DMS53 (cell line): ENCODE data around the gene CCNT2.
"Not testable (repeated sequence)": the region's sequence is repeated elsewhere in the genome, so short reads cannot be mapped to it uniquely, and the experiment has no call there.

Experiments
- DNase-seq: peaks from one replicate; lab custom pipeline; 2025; lab: John Stamatoyannopoulos, UW

CCNT2 gene

GRCh38 chr2:134919341-134920210 lies 954 bp downstream of the CCNT2 start:
- DNase-seq: peak; percentile 43

GRCh38 chr2:134924912-134925311 lies 6.3 kb downstream of the CCNT2 start:
- DNase-seq: no peak

GRCh38 chr2:134926231-134926931 lies 7.8 kb downstream of the CCNT2 start:
- no peak for DNase-seq

GRCh38 chr2:134927195-134927594 lies 8.6 kb downstream of the CCNT2 start:
- no peak for DNase-seq

- DNase-seq: peak; percentile 4
Observed at GRCh38 chr2:134932864-134933526, 14.4 kb downstream of the CCNT2 start.

GRCh38 chr2:134933732-134934131 lies 15.1 kb downstream of the CCNT2 start:
- no peak for DNase-seq

- no peak for DNase-seq
Observed at GRCh38 chr2:134934150-134934549, 15.5 kb downstream of the CCNT2 start.

- DNase-seq: no peak
Observed at GRCh38 chr2:134934641-134935040, 16.0 kb downstream of the CCNT2 start.

GRCh38 chr2:134936691-134937090 lies 18.1 kb downstream of the CCNT2 start:
- DNase-seq: no peak

- DNase-seq: no peak
Observed at GRCh38 chr2:134943540-134943939, 24.9 kb downstream of the CCNT2 start.

- no peak for DNase-seq
Observed at GRCh38 chr2:134944975-134945374, 26.4 kb downstream of the CCNT2 start.

- no peak for DNase-seq
Observed at GRCh38 chr2:134946073-134946472, 27.5 kb downstream of the CCNT2 start.

- no peak for DNase-seq
Observed at GRCh38 chr2:134949981-134950708, 31.5 kb downstream of the CCNT2 start.

- no peak for DNase-seq
Observed at GRCh38 chr2:134950886-134951285, 32.3 kb downstream of the CCNT2 start.

GRCh38 chr2:134952608-134953007 lies 34.0 kb downstream of the CCNT2 start:
- no peak for DNase-seq

- no peak for DNase-seq
Observed at GRCh38 chr2:134954065-134954464, 35.4 kb downstream of the CCNT2 start.

GRCh38 chr2:134955744-134956143 lies 37.1 kb downstream of the CCNT2 start:
- no peak for DNase-seq

- DNase-seq: no peak
Observed at GRCh38 chr2:134957477-134957876, 38.9 kb downstream of the CCNT2 start.

- not testable (repeated sequence) for DNase-seq
Observed at GRCh38 chr2:134967166-134967565, 48.5 kb downstream of the CCNT2 start.

GRCh38 chr2:134973241-134974138 lies 54.9 kb downstream of the CCNT2 start:
- DNase-seq: no peak
